Lower leg skin (tissue), 3 donors: Measurements from ENCODE around the gene LRRC49.

Experiments
- CTCF ChIP-seq, 3 donors: fragments of 450-650 bp; IDR thresholded peaks; one replicate each; pipeline ENCODE4 v1.5.1; 2016; ENCODE audit warnings: antibody characterized with exemption in 3 of 3, mild to moderate bottlenecking in 3 of 3, moderate library complexity in 2 of 3
- POLR2A ChIP-seq, 2 donors: fragments of 450-650 bp; IDR thresholded peaks; one replicate each; pipeline ENCODE4 v1.6.1; 2016 to 2017; ENCODE audit warnings: antibody characterized with exemption in 2 of 2, mild to moderate bottlenecking in 1 of 2, moderate library complexity in 1 of 2

GRCh38 chr15:70867911-70868467 is 24.6 kb upstream of the LRRC49 start:
- TF ChIP-seq CTCF (IDR thresholded peaks at IDR 0.05) (no peak), POLR2A (IDR thresholded peaks at IDR 0.05) (no peak)
